Vagina (tissue), 2 donors: ENCODE data around the gene TEDC1. TPM values are rescaled to one million over a fixed set of nuclear protein-coding genes. Genes with fewer than 3 reads are reported as not detected.

ENCODE experiments used
- DNase-seq, 2 donors: peaks; one replicate each; pipeline ENCODE4 v3.0.0-alpha.2; 2017; ENCODE audit errors: extremely low spot score in 2 of 2
- H3K27ac ChIP-seq: fragments of 200-600 bp; sonication (generic); one replicate; pipeline ENCODE4 v1.5.1; 2019
- H3K27me3 ChIP-seq: fragments of 200-600 bp; sonication (generic); one replicate; pipeline ENCODE4 v1.5.1; 2019
- H3K36me3 ChIP-seq, 2 donors: fragments of 200-600 bp; sonication (generic); one replicate each; pipeline ENCODE4 v1.5.1; 2017 to 2019
- H3K4me1 ChIP-seq: fragments of 200-600 bp; sonication (generic); one replicate; pipeline ENCODE4 v1.5.1; 2019
- H3K4me3 ChIP-seq, 2 donors: fragments of 200-600 bp; sonication (generic); 1 replicate in 1 of 2; 2 replicates in 1 of 2; pipeline ENCODE4 v1.5.1; 2016 to 2019
- H3K9me3 ChIP-seq: fragments of 200-600 bp; sonication (generic); one replicate; pipeline ENCODE4 v1.5.1; 2019
- CTCF ChIP-seq, 3 experiments: fragments of 450-650 bp in 2 of 3; fragments of 200-600 bp in 1 of 3; sonication (generic) in 1 of 3; IDR thresholded peaks; one replicate each; pipeline ENCODE4 v1.5.1; 2017 to 2019; ENCODE audit warnings: antibody characterized with exemption in 3 of 3, mild to moderate bottlenecking in 2 of 3, moderate library complexity in 2 of 3
- POLR2A ChIP-seq, 2 donors: fragments of 450-650 bp; IDR thresholded peaks; one replicate each; pipeline ENCODE4 v1.6.1; 2017; ENCODE audit warnings: antibody characterized with exemption in 2 of 2, mild to moderate bottlenecking in 2 of 2, moderate library complexity in 2 of 2
- POLR2AphosphoS5 ChIP-seq, 2 donors: sonication (generic); formaldehyde crosslinking; IDR thresholded peaks; one replicate each; pipeline ENCODE4 v1.9.0; 2017; ENCODE audit warnings: antibody characterized with exemption in 2 of 2, mild to moderate bottlenecking in 2 of 2, low read depth in 1 of 2; ENCODE audit not compliant: insufficient read depth in 1 of 2
- intact Hi-C: fragments of 100-400 bp; cut with DNase I; formaldehyde crosslinking; loops from one replicate; pipeline ENCODE4 v1.15.1; 2023
- total RNA-seq: library from RNA; depleted of rRNA; stranded (reverse); fragments of >200 nt; gene quantifications from one replicate; pipeline ENCODE4 v1.2.3, GENCODE V29; 2016

Gene TEDC1
- total RNA-seq, 1 donor from 2014 or later = 5.9 TPM

GRCh38 chr14:105484069-105484996 is 6.7 kb upstream of the TEDC1 start:
- no peaks in the 10 kb centered on the region for H3K36me3 ChIP-seq
- TF ChIP-seq POLR2A (IDR thresholded peaks at IDR 0.05) = no peak
- TF ChIP-seq POLR2AphosphoS5 (IDR thresholded peaks at IDR 0.05; ENCODE audit: insufficient read depth in 1 of 2, low read depth in 1 of 2) = no peak
- no peak for TF ChIP-seq CTCF (IDR thresholded peaks at IDR 0.05)
- H3K4me1 ChIP-seq = peaks cover 100% of the 10 kb centered on the region
- H3K27ac ChIP-seq = peak overlapping the region; percentile 97
- no peak for DNase-seq
- no peaks in the 10 kb centered on the region for H3K9me3 ChIP-seq
- H3K4me3 ChIP-seq = no peak overlapping the region
- intact Hi-C loops = loop anchor here (5.0 kb wide), 1 partner anchor 397 kb away; no protein-coding TSS in a partner anchor
- no peaks in the 10 kb centered on the region for H3K27me3 ChIP-seq

GRCh38 chr14:105484997-105485393 is 6.1 kb upstream of the TEDC1 start:
- H3K27ac ChIP-seq = peak overlapping the region; percentile 97
- no peaks in the 10 kb centered on the region for H3K36me3 ChIP-seq
- intact Hi-C loops = loop anchor here (5.0 kb wide), 3 partner anchors 113 to 398 kb away; partner anchors contain the start of gene BRF1

GRCh38 chr14:105485739-105486162 is 5.3 kb upstream of the TEDC1 start:
- Histone ChIP-seq H3K36me3 (no peaks in the 10 kb centered on the region), H3K9me3 (no peaks in the 10 kb centered on the region), H3K4me1 (peaks cover 95% of the 10 kb centered on the region), H3K4me3 (no peak overlapping the region), H3K27ac (peak overlapping the region; percentile 97), H3K27me3 (no peaks in the 10 kb centered on the region)
- TF ChIP-seq CTCF (IDR thresholded peaks at IDR 0.05) (no peak), POLR2AphosphoS5 (IDR thresholded peaks at IDR 0.05; ENCODE audit: insufficient read depth in 1 of 2, low read depth in 1 of 2) (no peak), POLR2A (IDR thresholded peaks at IDR 0.05) (no peak)
- no peak for DNase-seq
- intact Hi-C loops = loop anchor here (5.0 kb wide), 2 partner anchors 113 to 183 kb away; partner anchors contain the start of gene BRF1

More at GRCh38 chr14:105484997-105485393, 6.1 kb upstream of the TEDC1 start:
- Histone ChIP-seq H3K27me3 (no peaks in the 10 kb centered on the region), H3K4me1 (peaks cover 100% of the 10 kb centered on the region), H3K9me3 (no peaks in the 10 kb centered on the region), H3K4me3 (no peak overlapping the region)
- no peak for TF ChIP-seq POLR2A (IDR thresholded peaks at IDR 0.05)
- DNase-seq = no peak

- Histone ChIP-seq H3K36me3 (no peaks in the 10 kb centered on the region), H3K27me3 (no peaks in the 10 kb centered on the region), H3K4me3 (peak within 1 kb of the TSS; percentile 48 to 57), H3K4me1 (peaks cover 90% of the 10 kb centered on the region), H3K27ac (peak within 1 kb of the TSS; percentile 97), H3K9me3 (no peaks in the 10 kb centered on the region)
- intact Hi-C loops = loop anchor here (5.0 kb wide), 2 partner anchors 114 to 184 kb away; partner anchors contain the start of gene BRF1
- DNase-seq = no peak
- no peak for TF ChIP-seq CTCF (IDR thresholded peaks at IDR 0.05)
Measured at GRCh38 chr14:105486163-105486973, 4.7 kb upstream of the TEDC1 start, which contains the start of gene CRIP1. CRIP1 (plus strand) TSS chr14:105486886; CDS start chr14:105487260, 374 bp downstream.

- no peaks in the 10 kb centered on the region for H3K9me3 ChIP-seq
- no peaks in the 10 kb centered on the region for H3K36me3 ChIP-seq
- no peak for DNase-seq
- peak overlapping the region; percentile 48 to 57 for H3K4me3 ChIP-seq
- intact Hi-C loops = loop anchor here (5.0 kb wide), 2 partner anchors 115 to 185 kb away; partner anchors contain the start of gene BRF1
- no peak for TF ChIP-seq CTCF (IDR thresholded peaks at IDR 0.05)
- TF ChIP-seq POLR2A (IDR thresholded peaks at IDR 0.05) = peak in 1 of 2 donors; percentile 37
- peak in 1 of 2 donors; percentile 67 for TF ChIP-seq POLR2AphosphoS5 (IDR thresholded peaks at IDR 0.05; ENCODE audit: insufficient read depth in 1 of 2, low read depth in 1 of 2)
- peak overlapping the region; percentile 97 for H3K27ac ChIP-seq
- H3K27me3 ChIP-seq = no peaks in the 10 kb centered on the region
- peaks cover 90% of the 10 kb centered on the region for H3K4me1 ChIP-seq
Measured at GRCh38 chr14:105486974-105487448, 4.0 kb upstream of the TEDC1 start.
